HG02642 (cell line): Measurements from ENCODE around the gene PRKAR1B.

Experiments
- ATAC-seq: cut with Tn5 transposase; IDR thresholded peaks from one replicate; pipeline ENCODE4 v1.9.1; 2021; ENCODE audit warnings: mild to moderate bottlenecking; ENCODE audit not compliant: unreplicated experiment, poor library complexity

PRKAR1B gene

GRCh38 chr7:726084-726853 is 812 bp downstream of the PRKAR1B start, which contains the start of gene DNAAF5:
DNAAF5 (plus strand) TSS chr7:726699; CDS start chr7:726721, 22 bp downstream.
- peak; percentile 91 for ATAC-seq

- ATAC-seq: no peak
Observed at GRCh38 chr7:725223-726005, 1.7 kb downstream of the PRKAR1B start.

GRCh38 chr7:724298-724697 is 2.8 kb downstream of the PRKAR1B start:
- no peak for ATAC-seq

- no peak for ATAC-seq
Observed at GRCh38 chr7:723541-723940, 3.5 kb downstream of the PRKAR1B start.

DNA sequence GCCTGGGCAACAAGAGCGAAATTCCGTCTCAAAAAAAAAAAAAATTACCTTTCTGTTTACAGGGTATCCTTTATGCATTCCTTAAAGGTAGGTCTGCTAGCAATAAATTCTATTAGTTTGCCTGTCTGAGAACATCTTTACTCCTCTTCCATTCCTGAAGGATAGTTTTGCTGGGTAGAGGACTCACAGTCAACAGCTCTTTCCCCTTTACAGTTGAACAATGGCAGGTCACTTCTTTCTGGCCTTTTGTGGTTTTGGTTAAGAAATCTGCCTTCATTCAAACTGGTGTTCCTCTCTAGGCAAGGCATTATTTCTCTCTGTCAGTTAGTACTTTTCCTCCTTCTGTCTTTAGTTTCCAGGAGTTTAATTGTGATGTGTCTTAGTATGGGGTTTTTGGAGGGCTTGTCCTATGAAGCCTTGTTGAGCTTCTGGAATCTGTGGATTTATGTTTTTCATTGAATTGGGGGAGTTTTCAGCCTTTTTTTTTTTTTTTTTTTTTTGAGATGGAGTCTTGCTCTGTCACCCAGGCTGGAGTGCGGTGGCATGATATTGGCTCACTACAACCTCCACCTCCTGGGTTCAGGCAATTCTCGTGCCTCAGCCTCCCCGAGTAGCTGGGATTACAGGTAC is 5.3 kb downstream of the PRKAR1B start:
- ATAC-seq: no peak

- no peak for ATAC-seq
Observed at GRCh38 chr7:716636-717035, 10.4 kb downstream of the PRKAR1B start.

- no peak for ATAC-seq
Observed at GRCh38 chr7:716222-716621, 10.9 kb downstream of the PRKAR1B start.

GRCh38 chr7:714251-714671 is 12.8 kb downstream of the PRKAR1B start:
- no peak for ATAC-seq

DNA sequence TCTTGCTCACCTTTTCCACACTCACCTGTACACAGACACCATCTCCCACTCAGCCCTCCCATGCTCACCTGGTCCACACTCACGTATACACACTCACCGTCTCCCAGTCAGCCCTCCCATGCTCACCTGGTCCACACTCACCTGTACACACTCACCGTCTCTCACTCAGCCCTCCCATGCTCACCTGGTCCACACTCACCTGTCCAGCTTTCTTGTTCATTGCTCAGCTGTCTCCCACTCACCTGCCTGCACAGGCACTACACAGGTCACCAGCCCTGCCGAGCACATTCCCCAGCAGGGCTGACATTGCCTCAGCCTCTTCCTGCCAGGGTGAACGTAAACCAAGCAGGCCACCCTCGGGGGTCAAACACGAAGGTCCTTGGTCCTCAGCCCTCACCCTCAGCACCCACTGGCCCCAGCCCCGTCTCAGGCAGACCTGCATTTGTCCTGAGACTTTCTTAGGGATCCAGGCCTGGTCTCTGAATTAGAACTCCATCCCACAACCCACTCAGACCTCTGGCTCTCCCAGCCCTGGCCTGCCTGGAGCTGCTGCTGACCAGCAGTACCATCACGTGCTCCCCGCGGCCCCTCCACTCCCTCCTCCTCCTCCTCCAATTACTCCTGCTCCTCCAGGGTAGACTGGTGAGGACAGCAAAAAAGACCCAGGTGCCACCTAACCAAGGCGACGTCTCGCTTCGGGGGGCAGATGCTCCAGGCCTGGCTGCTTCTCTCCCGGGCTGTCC is 13.4 kb downstream of the PRKAR1B start:
- ATAC-seq: no peak

DNA sequence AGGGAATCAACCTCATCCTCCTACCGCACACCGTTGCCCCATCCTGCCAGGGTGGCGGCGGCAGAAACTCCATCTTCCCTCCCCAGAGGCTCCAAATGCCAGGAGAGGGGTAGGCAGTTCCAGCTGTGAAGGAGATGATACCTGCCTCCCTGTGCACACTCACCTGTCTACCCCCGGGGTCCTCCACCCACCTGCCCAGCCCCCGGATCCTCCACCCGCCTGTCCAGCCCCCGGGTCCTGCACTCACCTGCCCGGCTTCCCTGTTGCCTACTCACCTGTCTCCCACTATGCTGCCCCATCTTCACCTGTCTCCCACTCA is 14.0 kb downstream of the PRKAR1B start:
- ATAC-seq: no peak

GRCh38 chr7:712381-713138 is 14.5 kb downstream of the PRKAR1B start:
- ATAC-seq: no peak

- ATAC-seq: no peak
Observed at GRCh38 chr7:711922-712380, 15.1 kb downstream of the PRKAR1B start.

DNA sequence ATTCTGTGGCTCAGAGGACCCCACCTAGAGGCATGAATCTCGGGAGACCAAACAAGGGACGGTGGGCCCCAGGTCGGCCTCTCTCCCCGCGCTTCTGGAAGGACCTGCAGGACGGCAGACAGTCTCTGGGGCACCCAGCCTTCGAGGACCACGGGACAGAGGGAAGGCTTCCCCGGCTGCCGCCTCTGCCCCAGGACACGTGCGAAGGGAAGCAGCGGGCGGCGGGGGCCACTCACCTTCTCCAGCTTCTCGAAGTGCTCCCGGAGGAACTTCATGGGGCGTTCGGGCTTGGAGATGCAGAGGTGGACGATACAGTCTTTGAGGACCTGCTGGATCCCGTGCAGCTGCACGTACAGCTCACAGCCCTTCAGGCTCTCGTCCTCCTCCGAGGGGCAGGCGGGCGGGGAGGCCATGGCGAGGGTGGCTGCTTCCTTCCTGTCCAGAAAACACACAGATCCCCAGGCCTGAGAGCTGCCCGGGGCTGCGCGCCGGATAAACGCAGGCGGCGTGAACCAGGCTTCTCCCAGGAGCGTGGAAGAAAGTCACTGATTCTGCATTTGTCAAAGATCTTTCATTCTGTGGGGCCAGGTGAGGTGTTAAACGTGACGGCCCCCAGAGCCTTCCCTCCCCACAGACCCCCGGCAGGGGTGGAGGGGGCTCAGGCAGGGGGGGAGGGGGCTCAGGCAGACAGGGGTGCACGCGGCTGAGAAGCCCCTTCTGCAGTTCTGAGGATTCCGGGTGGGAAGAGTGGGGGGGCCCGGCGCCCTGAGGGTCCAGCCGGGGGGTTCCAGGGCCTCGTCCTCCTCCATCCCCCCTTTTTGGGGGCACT is 15.8 kb downstream of the PRKAR1B start:
- no peak for ATAC-seq

DNA sequence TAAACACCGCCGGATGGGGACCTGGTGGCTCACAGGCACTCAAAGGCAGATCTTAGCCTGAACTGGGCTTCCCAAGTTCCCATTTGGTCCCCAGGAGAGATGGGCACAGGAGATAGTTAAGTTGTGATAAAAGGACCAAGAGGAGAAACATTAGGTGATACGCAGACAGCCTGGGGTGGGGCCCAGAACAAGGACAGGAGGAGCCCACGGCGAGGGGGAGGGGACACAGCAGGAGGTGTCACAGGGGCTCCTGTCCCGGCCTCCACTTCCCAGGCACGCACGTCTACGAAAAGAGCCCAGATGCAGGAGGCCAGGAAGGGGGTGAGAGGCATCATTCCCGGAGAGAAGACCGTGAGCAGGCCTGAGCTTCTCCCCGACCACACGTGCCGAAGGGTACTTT is 16.9 kb downstream of the PRKAR1B start:
- ATAC-seq: no peak

DNA sequence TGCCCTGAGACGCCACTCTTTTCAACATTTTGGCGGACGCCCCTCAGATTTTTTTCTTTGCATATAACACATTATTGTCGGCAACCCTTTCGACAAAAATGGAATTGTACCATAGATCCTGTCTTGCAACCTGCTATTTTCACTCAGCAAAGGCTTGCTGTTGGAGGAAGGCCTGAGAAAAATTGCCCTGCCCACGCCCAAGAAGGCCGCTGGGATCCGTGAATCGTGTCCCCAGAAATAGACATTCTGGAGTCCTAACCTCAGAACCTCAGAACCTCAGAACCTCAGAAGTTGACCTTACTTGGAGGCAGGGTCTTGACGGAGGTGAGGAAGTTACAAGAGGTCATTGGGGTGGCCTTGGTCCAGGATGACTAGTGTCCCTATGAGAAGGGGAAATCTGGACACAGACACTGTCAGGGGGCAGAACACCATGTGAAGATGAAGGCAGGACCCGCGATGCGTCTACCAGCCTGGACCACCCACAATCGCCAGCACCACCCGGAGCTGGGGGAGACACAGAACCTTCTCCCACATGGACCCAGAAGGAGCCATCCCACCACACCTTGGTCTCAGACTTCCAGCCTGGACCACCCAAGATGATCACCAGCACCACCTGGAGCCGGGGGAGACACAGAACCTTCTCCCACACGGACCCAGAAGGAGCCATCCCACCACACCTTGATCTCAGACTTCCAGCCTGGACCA is 19.6 kb downstream of the PRKAR1B start:
- no peak for ATAC-seq

GRCh38 chr7:706721-707120 is 20.4 kb downstream of the PRKAR1B start:
- no peak for ATAC-seq

GRCh38 chr7:703049-703448 is 24.0 kb downstream of the PRKAR1B start:
- no peak for ATAC-seq

GRCh38 chr7:701086-701671 is 25.9 kb downstream of the PRKAR1B start:
- ATAC-seq: no peak
